HL-60/S4 treated with retinoic acid at 250 ng/mL for 4 days and 3 days (cell line): Measurements from ENCODE around the gene CNGA3.

ENCODE experiments used
- in situ Hi-C: fragments of 300-500 bp; cut with MboI; formaldehyde crosslinking; loops from 2 replicates; pipeline ENCODE4 v1.7.0; 2022; ENCODE audit warnings: low sequenced_read_pairs

Gene CNGA3

DNA sequence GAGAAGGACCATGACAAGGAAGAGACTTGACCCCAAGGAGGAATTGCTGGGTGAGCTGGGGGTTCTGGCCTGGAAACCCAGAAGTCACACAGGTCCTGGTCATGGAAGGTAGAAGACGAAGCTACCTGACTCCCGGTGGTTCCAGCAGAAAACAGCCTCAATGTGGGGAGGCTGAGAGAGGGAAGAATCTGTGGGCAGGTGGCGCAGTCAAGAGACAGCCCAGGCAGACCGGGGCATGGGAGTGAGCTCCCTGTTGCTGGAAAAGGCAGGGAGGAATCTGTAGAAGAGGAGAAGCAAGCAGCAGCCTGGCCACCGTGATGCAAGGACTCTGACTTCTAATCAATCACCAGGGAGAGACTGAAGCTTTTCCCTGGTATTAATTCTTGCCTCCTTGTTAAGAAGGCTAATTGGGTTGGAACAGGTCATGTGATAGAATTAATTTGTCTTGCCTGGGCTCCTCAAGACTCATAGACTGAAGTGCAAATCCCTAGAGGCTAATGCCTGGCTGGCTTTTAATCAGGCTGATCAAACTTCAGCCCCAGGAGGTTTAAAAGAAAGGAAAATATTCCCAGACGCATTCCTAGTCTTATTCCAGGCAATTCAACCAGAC is 30.1 kb downstream of the CNGA3 start:
- in situ Hi-C loops = no loop called here

- in situ Hi-C loops = no loop called here
Observed at GRCh38 chr2:98376996-98377395, 30.7 kb downstream of the CNGA3 start.

DNA sequence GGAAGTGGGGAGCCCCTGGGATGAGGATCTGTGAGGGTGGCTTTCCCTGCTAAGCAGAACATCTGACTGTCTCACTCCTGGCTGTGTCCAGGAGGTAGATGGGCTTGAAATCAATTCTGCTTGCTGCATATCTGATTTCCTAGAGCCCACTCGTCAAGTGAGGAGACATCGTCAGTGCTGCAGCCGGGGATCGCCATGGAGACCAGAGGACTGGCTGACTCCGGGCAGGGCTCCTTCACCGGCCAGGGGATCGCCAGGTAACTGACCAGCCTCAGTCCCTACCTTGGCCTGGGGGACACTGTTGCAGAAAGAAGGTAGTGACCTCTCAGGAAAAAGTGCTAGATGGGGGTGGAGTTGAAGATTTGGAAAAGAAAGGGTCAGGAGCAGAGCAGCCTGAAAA is 31.3 kb downstream of the CNGA3 start:
- in situ Hi-C loops = no loop called here

- in situ Hi-C loops = no loop called here
Observed at GRCh38 chr2:98378196-98378595, 31.9 kb downstream of the CNGA3 start.

DNA sequence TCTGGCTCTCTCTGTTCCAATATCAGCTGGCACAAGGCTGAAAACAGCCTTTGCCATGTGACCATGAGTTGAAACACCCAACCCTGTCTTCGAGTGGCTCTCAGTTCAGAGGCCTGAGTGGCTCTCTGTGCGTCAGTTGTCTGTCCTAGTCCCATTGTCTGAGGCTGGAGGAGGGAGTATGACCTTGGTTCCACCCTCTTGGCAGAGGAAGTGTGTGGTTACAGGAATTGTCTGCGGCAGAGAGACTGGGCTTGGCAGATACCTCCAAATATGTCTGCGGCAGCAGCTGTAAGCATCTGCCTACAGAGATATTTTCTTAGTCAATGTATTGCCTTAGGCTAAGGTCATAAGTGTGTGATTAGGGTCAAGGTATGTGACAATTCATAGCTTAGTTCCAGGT is 32.6 kb downstream of the CNGA3 start:
- in situ Hi-C loops = no loop called here

- in situ Hi-C loops = loop anchor here (10.0 kb wide), 1 partner anchor 575 kb away; no protein-coding TSS in a partner anchor
Observed at GRCh38 chr2:98379311-98380202, 33.3 kb downstream of the CNGA3 start.

DNA sequence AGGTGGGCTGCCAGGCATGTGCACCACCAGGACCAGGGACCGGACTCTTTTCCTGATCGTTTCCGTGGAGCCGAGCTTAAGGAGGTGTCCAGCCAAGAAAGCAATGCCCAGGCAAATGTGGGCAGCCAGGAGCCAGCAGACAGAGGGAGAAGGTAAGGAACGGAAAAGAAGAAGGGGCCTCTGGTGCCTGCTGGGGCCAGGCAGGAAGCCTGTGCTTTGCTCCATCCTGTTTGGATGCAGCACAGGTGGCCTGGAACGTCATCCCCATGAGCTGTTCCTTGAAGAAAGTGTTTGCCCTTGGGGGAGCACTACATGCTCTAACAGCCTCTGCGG is 33.9 kb downstream of the CNGA3 start:
- in situ Hi-C loops = loop anchor here (10.0 kb wide), 1 partner anchor 575 kb away; no protein-coding TSS in a partner anchor

DNA sequence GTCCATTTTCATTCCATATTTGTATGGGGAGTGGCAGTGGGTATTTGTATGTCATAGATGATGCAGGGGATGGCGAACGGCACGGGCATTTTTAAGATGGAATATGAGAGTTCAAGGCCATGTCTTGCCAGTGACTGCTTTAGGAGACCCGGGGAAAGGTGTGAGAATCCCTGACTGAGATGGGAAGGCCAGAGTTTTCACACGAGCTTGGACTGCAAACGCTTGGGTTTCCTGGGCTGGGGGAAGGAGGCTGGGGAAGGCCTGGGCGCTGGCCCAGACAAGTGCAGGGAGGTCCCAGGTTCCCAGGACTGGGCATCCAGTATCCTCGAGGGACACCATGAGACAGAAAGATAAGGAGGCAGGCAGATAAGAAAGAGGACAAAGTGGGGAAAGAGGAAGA is 35.2 kb downstream of the CNGA3 start:
- in situ Hi-C loops = loop anchor here (10.0 kb wide), 1 partner anchor 577 kb away; no protein-coding TSS in a partner anchor

- in situ Hi-C loops = loop anchor here (10.0 kb wide), 1 partner anchor 577 kb away; no protein-coding TSS in a partner anchor
Observed at GRCh38 chr2:98382086-98382485, 35.8 kb downstream of the CNGA3 start.

- in situ Hi-C loops = loop anchor here (10.0 kb wide), 1 partner anchor 578 kb away; no protein-coding TSS in a partner anchor
Observed at GRCh38 chr2:98382739-98383138, 36.5 kb downstream of the CNGA3 start.

DNA sequence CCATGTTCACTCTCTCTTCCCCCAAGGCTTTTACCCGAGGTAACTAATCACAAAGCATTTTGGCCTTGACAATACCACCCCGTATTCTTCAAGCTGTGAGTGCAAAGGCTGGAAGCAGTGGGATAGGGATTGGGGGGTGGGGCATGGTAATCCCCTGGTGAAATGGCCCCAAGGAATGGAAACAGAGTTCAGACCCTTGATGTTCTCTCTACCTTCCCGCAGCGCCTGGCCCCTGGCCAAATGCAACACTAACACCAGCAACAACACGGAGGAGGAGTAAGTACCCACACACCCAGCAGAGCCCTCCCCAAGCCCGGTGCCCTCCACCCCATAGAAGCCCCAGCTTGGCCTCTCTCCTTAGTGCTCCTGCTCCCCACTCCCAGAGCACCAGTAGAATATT is 36.9 kb downstream of the CNGA3 start:
- in situ Hi-C loops = loop anchor here (10.0 kb wide), 1 partner anchor 578 kb away; no protein-coding TSS in a partner anchor

DNA sequence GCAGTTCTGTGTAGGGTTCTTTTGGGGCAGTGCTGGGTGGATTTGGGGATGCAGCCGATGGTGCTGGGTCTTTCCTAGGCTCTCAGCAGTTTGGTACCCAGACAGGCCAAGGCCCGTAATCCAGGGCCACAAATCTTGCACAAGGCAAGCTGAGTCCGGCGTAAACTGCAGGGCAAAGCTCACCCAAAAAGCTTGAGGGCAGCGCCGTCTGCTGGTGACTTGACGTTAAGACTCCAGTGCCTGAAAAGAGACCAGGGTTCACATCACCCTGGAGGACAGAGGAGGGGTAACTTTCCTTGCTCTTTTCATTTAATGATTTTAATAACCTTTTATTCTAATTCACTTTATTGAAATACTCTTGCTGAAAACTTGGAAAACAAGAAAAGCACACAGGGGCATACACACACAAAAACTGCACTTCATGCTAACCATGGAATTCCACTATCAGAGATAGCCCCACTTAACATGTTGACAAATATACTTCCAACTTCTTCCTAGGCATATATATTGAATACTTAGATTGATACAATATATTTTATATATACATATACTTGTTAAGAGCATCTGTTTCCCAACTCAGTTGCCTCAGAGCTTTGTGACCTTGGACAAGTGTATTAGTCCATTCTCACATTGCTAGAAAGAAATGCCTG is 38.9 kb downstream of the CNGA3 start:
- in situ Hi-C loops = loop anchor here (10.0 kb wide), 1 partner anchor 580 kb away; no protein-coding TSS in a partner anchor

DNA sequence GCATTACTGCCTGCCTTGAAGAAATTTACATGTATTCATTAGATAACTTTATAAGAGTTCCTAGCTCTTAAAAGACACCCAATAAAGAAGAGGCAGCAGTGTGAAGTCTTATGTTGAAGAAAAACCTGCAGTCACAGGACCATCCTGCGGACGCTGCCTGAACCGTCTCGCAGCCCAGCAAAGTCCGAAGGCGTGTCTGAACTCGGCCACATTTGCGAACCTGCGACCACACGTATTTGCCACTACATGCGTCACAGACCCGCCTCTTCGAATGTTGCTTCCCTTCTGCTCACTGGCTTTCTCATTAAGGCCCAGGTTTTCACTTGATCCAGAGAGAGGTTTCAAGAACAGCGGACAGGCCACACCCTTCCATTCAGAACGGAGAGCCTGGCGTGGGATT is 41.2 kb downstream of the CNGA3 start:
- in situ Hi-C loops = loop anchor here (10.0 kb wide), 1 partner anchor 583 kb away; no protein-coding TSS in a partner anchor

- in situ Hi-C loops = loop anchor here (10.0 kb wide), 1 partner anchor 583 kb away; no protein-coding TSS in a partner anchor
Observed at GRCh38 chr2:98388081-98388480, 41.8 kb downstream of the CNGA3 start.

- in situ Hi-C loops = loop anchor here (10.0 kb wide), 1 partner anchor 584 kb away; no protein-coding TSS in a partner anchor
Observed at GRCh38 chr2:98388601-98389250, 42.5 kb downstream of the CNGA3 start.

DNA sequence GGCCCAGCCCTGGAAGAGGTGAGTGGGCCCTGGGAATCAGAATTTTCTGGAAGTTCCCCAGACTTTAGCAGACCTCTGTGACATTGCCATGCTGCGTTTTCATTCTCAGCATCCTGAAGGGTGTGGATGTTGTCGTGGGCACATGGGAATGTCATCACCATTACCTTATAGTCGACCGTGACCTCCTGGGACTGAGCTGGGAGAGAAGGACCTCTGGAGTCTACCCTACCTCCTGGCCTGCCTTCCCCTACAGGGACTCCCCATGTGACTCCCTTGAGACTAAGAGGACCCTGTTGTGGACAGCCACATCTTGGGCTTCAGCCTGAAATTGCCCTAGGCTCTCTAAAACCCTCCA is 43.0 kb downstream of the CNGA3 start:
- in situ Hi-C loops = loop anchor here (10.0 kb wide), 1 partner anchor 584 kb away; no protein-coding TSS in a partner anchor

GRCh38 chr2:98390571-98391476 is 44.6 kb downstream of the CNGA3 start:
- in situ Hi-C loops = no loop called here

DNA sequence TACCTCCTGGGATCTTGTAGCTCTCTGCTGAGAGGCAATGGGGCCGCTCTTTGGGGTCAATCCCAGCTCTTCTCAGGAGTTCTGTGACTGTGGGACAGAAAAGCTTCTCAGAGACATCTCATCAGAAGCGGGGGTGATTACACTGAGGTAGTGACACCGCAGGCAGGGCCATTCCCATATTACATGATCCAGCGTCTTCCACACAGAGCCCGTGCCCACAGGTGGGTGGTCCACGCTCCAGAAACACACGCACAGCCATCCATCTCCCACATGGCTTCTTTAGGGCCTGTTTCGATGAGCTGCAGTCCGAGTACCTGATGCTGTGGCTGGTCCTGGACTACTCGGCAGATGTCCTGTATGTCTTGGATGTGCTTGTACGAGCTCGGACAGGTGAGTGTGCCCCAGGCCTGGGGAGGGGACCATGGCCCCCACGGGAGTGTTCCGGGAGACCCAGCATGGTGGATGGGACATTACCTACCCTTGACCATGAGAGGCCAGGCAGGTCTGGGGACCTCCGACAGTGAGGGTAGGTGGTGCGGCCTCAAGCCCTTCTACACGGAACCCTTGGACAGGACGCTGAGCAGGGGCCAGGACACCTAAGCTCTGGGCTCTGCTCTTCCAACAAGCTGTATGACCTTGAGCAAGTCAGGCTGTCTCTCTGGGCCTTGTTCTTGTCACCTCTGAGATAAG is 45.5 kb downstream of the CNGA3 start:
- in situ Hi-C loops = no loop called here

DNA sequence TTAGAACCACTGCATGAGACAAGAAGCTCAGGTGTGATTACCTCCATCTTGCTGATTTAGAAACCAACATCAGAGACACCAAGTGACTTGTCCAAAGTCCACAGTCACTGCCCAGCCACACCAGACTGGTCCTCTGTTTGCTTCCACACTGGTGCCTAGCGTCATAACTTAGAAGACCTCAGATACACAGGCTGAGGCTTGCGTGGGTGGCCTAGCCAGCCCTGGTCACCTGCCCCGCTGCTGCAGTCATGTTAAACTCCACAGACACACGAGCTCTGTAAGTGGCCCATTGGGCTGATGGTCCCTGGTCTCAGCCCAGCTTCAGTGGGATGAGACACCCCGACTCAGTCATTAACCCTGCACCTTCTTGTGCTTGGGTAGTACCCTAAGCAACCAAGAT is 47.1 kb downstream of the CNGA3 start:
- in situ Hi-C loops = no loop called here
